GM23248 (cell line): ENCODE results near the gene CITED4. TPM values are rescaled to one million over a fixed set of nuclear protein-coding genes. Genes with fewer than 3 reads are reported as not detected.

Experiments used
- DNase-seq: peaks from one replicate; pipeline ENCODE4 v3.0.0-alpha.2; 2015
- H2AFZ ChIP-seq: fragments of 200-600 bp; sonication (generic); 2 replicates; pipeline ENCODE4 v1.6.1; 2016; ENCODE audit warnings: antibody characterized with exemption
- H3F3A ChIP-seq: fragments of 200-600 bp; sonication (generic); 2 replicates; pipeline ENCODE4 v1.6.1; 2016; ENCODE audit warnings: mild to moderate bottlenecking, antibody characterized with exemption, mixed run types; ENCODE audit not compliant: insufficient read depth
- H3K27ac ChIP-seq: fragments of 200-600 bp; sonication (generic); 2 replicates; pipeline ENCODE4 v1.5.1; 2016; ENCODE audit warnings: mild to moderate bottlenecking
- H3K27me3 ChIP-seq: fragments of 200-600 bp; sonication (generic); replicated peaks from 2 replicates; pipeline ENCODE4 v1.6.1; 2016; ENCODE audit warnings: mild to moderate bottlenecking; ENCODE audit not compliant: insufficient read depth
- H3K36me3 ChIP-seq: fragments of 200-600 bp; sonication (generic); 2 replicates; pipeline ENCODE4 v1.6.1; 2016; ENCODE audit warnings: low read depth, mild to moderate bottlenecking
- H3K4me1 ChIP-seq: fragments of 200-600 bp; sonication (generic); 2 replicates; pipeline ENCODE4 v1.6.1; 2016; ENCODE audit warnings: mild to moderate bottlenecking; ENCODE audit not compliant: insufficient read depth
- H3K4me2 ChIP-seq: fragments of 200-600 bp; sonication (generic); one replicate; pipeline ENCODE4 v1.6.1; 2016; ENCODE audit warnings: mild to moderate bottlenecking; ENCODE audit not compliant: unreplicated experiment
- H3K4me3 ChIP-seq: fragments of 200-600 bp; sonication (generic); 2 replicates; pipeline ENCODE4 v1.5.1; 2016; ENCODE audit warnings: mild to moderate bottlenecking
- H3K79me2 ChIP-seq: fragments of 200-600 bp; sonication (generic); 2 replicates; pipeline ENCODE4 v1.6.1; 2016; ENCODE audit warnings: mild to moderate bottlenecking; ENCODE audit not compliant: insufficient read depth
- H3K9ac ChIP-seq: fragments of 200-600 bp; sonication (generic); 2 replicates; pipeline ENCODE4 v1.6.1; 2016; ENCODE audit warnings: mild to moderate bottlenecking
- H3K9me2 ChIP-seq: fragments of 200-600 bp; sonication (generic); 2 replicates; pipeline ENCODE4 v1.6.1; 2016; ENCODE audit warnings: mixed run types, mild to moderate bottlenecking, moderate library complexity; ENCODE audit not compliant: insufficient read depth
- H3K9me3 ChIP-seq: fragments of 200-600 bp; sonication (generic); one replicate; pipeline ENCODE4 v1.6.1; 2017; ENCODE audit warnings: low read depth
- H4K20me1 ChIP-seq: fragments of 200-600 bp; sonication (generic); 2 replicates; pipeline ENCODE4 v1.6.0; 2016; ENCODE audit not compliant: insufficient read depth
- EZH2 ChIP-seq: fragments of 200-600 bp; sonication (generic); IDR thresholded peaks from 2 replicates; pipeline ENCODE4 v1.6.1; 2018; ENCODE audit warnings: antibody characterized with exemption, mild to moderate bottlenecking; ENCODE audit not compliant: insufficient read depth, poor library complexity, severe bottlenecking
- EZH2phosphoT487 ChIP-seq: fragments of 200-600 bp; sonication (generic); IDR thresholded peaks from 2 replicates; pipeline ENCODE4 v1.6.1; 2018; ENCODE audit warnings: antibody characterized with exemption, moderate library complexity, mild to moderate bottlenecking, low read depth; ENCODE audit not compliant: insufficient read depth
- WGBS, 2 experiments: methylation state at CpG; one replicate each; pipeline ENCODE4 v1.1.6; 2015 to 2017; ENCODE audit warnings: low lambda C conversion rate in 2 of 2, low coverage in 1 of 2; ENCODE audit errors: missing lambda C conversion rate in 2 of 2; 5-methylcytosine and 5-hydroxymethylcytosine counted together
- in situ Hi-C: fragments of 300-500 bp; cut with MboI; formaldehyde crosslinking; loops from 2 replicates; pipeline ENCODE4 v1.15.0; 2020
- polyA plus RNA-seq: library from polyadenylated mRNA; unstranded; fragments of >200 nt; fragmentation: Nextera tagmentation; extraction: Ambion mirVana; gene quantifications from 2 replicates; pipeline ENCODE4 v1.2.1, GENCODE V29; 2016
- total RNA-seq: library from RNA; depleted of rRNA; stranded (reverse); fragments of >200 nt; shearing (Covaris generic); gene quantifications from 2 replicates; pipeline ENCODE4 v1.2.3, GENCODE V29; 2014

CITED4 gene
- total and polyA plus RNA-seq, 2 experiments from 2014 or later, result not detected

GRCh38 chr1:40853885-40854170 lies 8.3 kb downstream of the CITED4 start:
- DNase-seq, result no peak
- H3K9ac ChIP-seq, result no peak overlapping the region
- no peaks in the 10 kb centered on the region for H3K27me3 ChIP-seq
- H3K27ac ChIP-seq, result no peak overlapping the region
- H3F3A ChIP-seq, result no peaks in the 10 kb centered on the region
- no peak for TF ChIP-seq EZH2
- no peaks in the 10 kb centered on the region for H3K36me3 ChIP-seq
- no peak overlapping the region for H3K4me2 ChIP-seq
- no peaks in the 10 kb centered on the region for H3K9me2 ChIP-seq
- no peak overlapping the region for H3K4me3 ChIP-seq
- H2AFZ ChIP-seq, result peak overlapping the region; percentile 27
- in situ Hi-C loops, result no loop called here
- H3K79me2 ChIP-seq, result no peaks in the 10 kb centered on the region
- H3K9me3 ChIP-seq, result no peaks in the 10 kb centered on the region
- H4K20me1 ChIP-seq, result no peaks in the 10 kb centered on the region
- no peaks in the 10 kb centered on the region for H3K4me1 ChIP-seq
- 21 to 23% methylated on average over 3 to 5 of the region's 5 CpGs for WGBS, 2 experiments

GRCh38 chr1:40853113-40853884 lies 8.9 kb downstream of the CITED4 start:
- Histone ChIP-seq H3K9me3 (no peaks in the 10 kb centered on the region), H3F3A (no peaks in the 10 kb centered on the region), H2AFZ (peak overlapping the region; percentile 27), H3K4me1 (no peaks in the 10 kb centered on the region), H3K9ac (no peak overlapping the region), H3K27me3 (no peaks in the 10 kb centered on the region), H3K4me2 (no peak overlapping the region), H3K79me2 (no peaks in the 10 kb centered on the region), H3K4me3 (no peak overlapping the region), H3K36me3 (no peaks in the 10 kb centered on the region), H4K20me1 (no peaks in the 10 kb centered on the region), H3K9me2 (no peaks in the 10 kb centered on the region), H3K27ac (no peak overlapping the region)
- TF ChIP-seq EZH2, result no peak
- TF ChIP-seq EZH2phosphoT487, result no peak
- in situ Hi-C loops, result no loop called here
- no peak for DNase-seq
- 51 to 53% methylated on average over 13 of the region's 13 CpGs for WGBS, 2 experiments

GRCh38 chr1:40851643-40852042 lies 10.5 kb downstream of the CITED4 start:
- Histone ChIP-seq H3K9me3 (no peaks in the 10 kb centered on the region), H3K9me2 (no peaks in the 10 kb centered on the region), H3K27me3 (no peaks in the 10 kb centered on the region), H3K36me3 (no peaks in the 10 kb centered on the region), H3K9ac (no peak overlapping the region), H3K27ac (no peak overlapping the region), H3K4me3 (no peak overlapping the region), H3K79me2 (no peaks in the 10 kb centered on the region), H3K4me2 (no peak overlapping the region), H4K20me1 (no peaks in the 10 kb centered on the region), H2AFZ (no peak overlapping the region), H3F3A (no peaks in the 10 kb centered on the region), H3K4me1 (no peaks in the 10 kb centered on the region)
- WGBS, 2 experiments, result 92 to 93% methylated on average over 6 of the region's 6 CpGs
- TF ChIP-seq EZH2phosphoT487, result no peak
- no peak for TF ChIP-seq EZH2
- no peak for DNase-seq
- in situ Hi-C loops, result no loop called here

GRCh38 chr1:40849801-40850592 lies 12.2 kb downstream of the CITED4 start:
- Histone ChIP-seq H4K20me1 (no peaks in the 10 kb centered on the region), H3K27ac (no peak overlapping the region), H3K9me3 (no peaks in the 10 kb centered on the region), H3K9ac (no peak overlapping the region), H3K79me2 (no peaks in the 10 kb centered on the region), H3K4me1 (no peaks in the 10 kb centered on the region), H3K36me3 (no peaks in the 10 kb centered on the region), H2AFZ (0 out of 2 replicates have a peak overlapping the region, but pooled peaks have one; percentile 4), H3F3A (no peaks in the 10 kb centered on the region), H3K4me2 (no peak overlapping the region), H3K27me3 (no peaks in the 10 kb centered on the region), H3K4me3 (no peak overlapping the region), H3K9me2 (no peaks in the 10 kb centered on the region)
- TF ChIP-seq EZH2, result no peak
- no peak for TF ChIP-seq EZH2phosphoT487
- in situ Hi-C loops, result loop anchor here (5.0 to 10.0 kb wide), 2 partner anchors 102 to 235 kb away; no protein-coding TSS in a partner anchor
- peak; percentile 70 for DNase-seq
- WGBS, 2 experiments, result 26 to 29% methylated on average over 12 of the region's 12 CpGs
